Breast epithelium (tissue), 3 donors: ENCODE data around the gene PEF1.

ENCODE experiments used
- CTCF ChIP-seq, 3 donors: fragments of 450-650 bp; IDR thresholded peaks; one replicate each; pipeline ENCODE4 v1.5.1; 2016 to 2017; ENCODE audit warnings: antibody characterized with exemption in 3 of 3, mild to moderate bottlenecking in 3 of 3, moderate library complexity in 3 of 3
- POLR2AphosphoS5 ChIP-seq, 3 donors: sonication (generic); formaldehyde crosslinking; IDR thresholded peaks; one replicate each; pipeline ENCODE4 v1.6.1; 2017; ENCODE audit warnings: antibody characterized with exemption in 3 of 3

DNA sequence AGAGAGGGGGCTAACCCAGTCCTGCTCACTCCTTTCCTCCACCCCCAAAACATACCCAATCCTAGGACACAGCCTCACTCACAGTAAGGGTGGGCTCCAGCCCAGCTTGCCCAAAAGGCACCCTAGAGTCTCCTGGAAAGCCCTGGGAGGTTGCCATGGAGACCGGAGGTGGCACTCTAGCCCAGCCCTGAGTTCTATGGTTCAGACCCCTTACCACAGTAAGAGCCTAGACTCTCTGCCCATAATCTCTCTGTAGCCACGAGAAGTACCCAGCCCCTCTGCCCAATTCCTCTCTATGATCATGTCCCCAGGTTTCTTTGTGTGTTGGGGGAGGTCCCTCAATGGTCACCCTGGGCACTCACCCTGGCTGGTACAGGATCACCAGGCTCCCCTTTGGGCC, 44.7 kb upstream of the PEF1 start:
- TF ChIP-seq CTCF (IDR thresholded peaks at IDR 0.05) (no peak), POLR2AphosphoS5 (IDR thresholded peaks at IDR 0.05) (no peak)
